Spleen (tissue), 11 donors: Measurements from ENCODE around the gene CCDC69. TPM values are rescaled to one million over a fixed set of nuclear protein-coding genes. Genes with fewer than 3 reads are reported as not detected.

Experiments used
- DNase-seq: peaks from one replicate; pipeline ENCODE4 v3.0.0-alpha.2; 2020
- H3K27ac ChIP-seq, 8 donors: fragments of 200-600 bp; sonication (generic) in 7 of 8; 1 replicate in 4 of 8; 2 replicates in 4 of 8; pipeline versions ENCODE4 v1.5.0 to v1.8.0; 2016 to 2021; ENCODE audit warnings: inconsistent platforms in 4 of 8, mild to moderate bottlenecking in 4 of 8, moderate library complexity in 1 of 8
- H3K27me3 ChIP-seq, 7 donors: fragments of 200-600 bp; sonication (generic) in 6 of 7; replicated peaks in 1 of 7; 1 replicate in 4 of 7; 2 replicates in 3 of 7; pipeline versions ENCODE4 v1.5.0 to v1.8.0; 2016 to 2021; ENCODE audit warnings: inconsistent platforms in 3 of 7, mild to moderate bottlenecking in 1 of 7
- H3K36me3 ChIP-seq, 6 donors: fragments of 200-600 bp; sonication (generic) in 5 of 6; 1 replicate in 4 of 6; 2 replicates in 2 of 6; pipeline versions ENCODE4 v1.5.0 to v1.8.0; 2016 to 2021; ENCODE audit warnings: inconsistent platforms in 2 of 6
- H3K4me1 ChIP-seq, 6 donors: fragments of 200-600 bp; sonication (generic) in 5 of 6; 1 replicate in 3 of 6; 2 replicates in 3 of 6; pipeline versions ENCODE4 v1.5.0 to v1.8.0; 2016 to 2021; ENCODE audit warnings: inconsistent platforms in 3 of 6
- H3K4me3 ChIP-seq, 8 donors: fragments of 200-600 bp; sonication (generic) in 7 of 8; 1 replicate in 4 of 8; 2 replicates in 4 of 8; pipeline versions ENCODE4 v1.5.0 to v1.8.0; 2016 to 2021; ENCODE audit warnings: inconsistent platforms in 4 of 8, mild to moderate bottlenecking in 4 of 8, moderate library complexity in 2 of 8
- H3K9me3 ChIP-seq, 8 donors: fragments of 200-600 bp; sonication (generic) in 7 of 8; 1 replicate in 4 of 8; 2 replicates in 4 of 8; pipeline versions ENCODE4 v1.5.0 to v1.8.0; 2016 to 2021; ENCODE audit warnings: inconsistent platforms in 4 of 8
- POLR2A ChIP-seq, 3 donors: fragments of 450-650 bp; IDR thresholded peaks; one replicate each; pipeline ENCODE4 v1.5.1; 2017; ENCODE audit warnings: antibody characterized with exemption in 3 of 3, mild to moderate bottlenecking in 1 of 3
- POLR2AphosphoS5 ChIP-seq, 3 donors: sonication (generic); formaldehyde crosslinking; IDR thresholded peaks; one replicate each; pipeline ENCODE4 v1.5.1; 2017; ENCODE audit warnings: antibody characterized with exemption in 3 of 3
- WGBS, 5 donors: extraction: QIAGEN DNeasy Blood & Tissue Kit in 3 of 5; methylation state at CpG; one replicate each; pipeline versions ENCODE4 v1.1.5 to v1.1.7; 2013 to 2018; 5-methylcytosine and 5-hydroxymethylcytosine counted together
- intact Hi-C: fragments of 100-400 bp; cut with DNase I; formaldehyde crosslinking; loops from one replicate; pipeline ENCODE4 v1.15.0; 2023; ENCODE audit warnings: low total_unique reads
- polyA plus RNA-seq, 3 donors: library from polyadenylated mRNA; stranded (reverse); fragments of 200-250 nt; gene quantifications; one replicate each; pipeline ENCODE4 v1.2.1, GENCODE V29; 2013
- total RNA-seq, 7 donors: library from RNA; depleted of rRNA in 3 of 7; stranded (reverse); fragments of >200 nt in 3 of 7; fragmentation: NEBNext Ultra II Directional in 4 of 7; extraction: Animal tissue kit (Norgen Biotek cat#: 25700) in 4 of 7; gene quantifications; one replicate each; pipeline versions ENCODE4 v1.1.0 to v1.2.1, GENCODE V29; 2016 to 2021
- TF ChIP-seq, protein P1 (sequence below), 11 experiments: fragments of 200-600 bp in 7 of 11; fragments of 450-650 bp in 4 of 11; sonication (generic) in 4 of 11; IDR thresholded peaks in 8 of 11; conservative IDR thresholded peaks in 3 of 11; 1 replicate in 7 of 11; 2 replicates in 4 of 11; pipeline versions ENCODE4 v1.4.0 to v1.8.0; 2016 to 2021; ENCODE audit warnings: antibody characterized with exemption in 11 of 11, inconsistent platforms in 4 of 11, mild to moderate bottlenecking in 1 of 11
- donor health status: healthy with polysubstance abuse.
- donor health status: DM: no; HTN: no; CAD: no; lungs with moderate emphysema.
- donor health status: DM: no; HTN: no; CAD: no.
- donor health status: Bipolar disorder and iron deficiency.
- donor health status: healthy.
- donor health status: DM: no; HTN: no; CAD: no.
- donor health status: DM: yes; HTN: yes; CAD: no.

Gene CCDC69
- total and polyA plus RNA-seq, 10 donors: 37.7 to 145 (median 94.9) TPM

DNA sequence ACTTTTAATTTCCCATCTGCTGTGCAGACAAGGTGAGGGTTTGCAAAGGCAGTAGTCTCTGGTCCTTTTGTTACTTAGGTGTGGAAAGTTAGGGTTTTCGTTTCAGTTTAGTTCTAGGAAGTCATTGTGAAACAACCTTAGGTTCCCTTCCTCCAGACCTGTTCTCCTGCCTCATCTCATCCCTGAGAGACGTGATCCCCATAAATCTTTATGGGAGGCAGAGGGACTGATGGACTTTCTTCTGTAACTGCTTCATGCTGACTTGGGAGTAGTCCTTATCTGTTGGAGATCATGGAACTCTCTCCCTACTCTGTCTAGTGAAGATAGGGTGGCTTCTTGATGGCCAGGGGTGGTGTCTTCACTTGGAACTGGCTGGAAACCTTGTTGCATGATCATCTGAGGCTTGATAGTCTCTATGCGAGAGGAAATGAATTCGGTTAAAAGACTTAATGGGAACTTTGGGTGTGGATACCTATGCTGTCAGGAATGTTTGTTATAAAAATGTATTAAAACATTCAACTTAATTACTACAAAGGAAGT, 21.9 kb upstream of the CCDC69 start:
- intact Hi-C loops: no loop called here
- 65 to 76% (median 68%) methylated on average over 4 of the region's 4 CpGs for WGBS, 5 donors
- no peak for TF ChIP-seq POLR2AphosphoS5 (IDR thresholded peaks at IDR 0.05)
- TF ChIP-seq, protein P1, sequence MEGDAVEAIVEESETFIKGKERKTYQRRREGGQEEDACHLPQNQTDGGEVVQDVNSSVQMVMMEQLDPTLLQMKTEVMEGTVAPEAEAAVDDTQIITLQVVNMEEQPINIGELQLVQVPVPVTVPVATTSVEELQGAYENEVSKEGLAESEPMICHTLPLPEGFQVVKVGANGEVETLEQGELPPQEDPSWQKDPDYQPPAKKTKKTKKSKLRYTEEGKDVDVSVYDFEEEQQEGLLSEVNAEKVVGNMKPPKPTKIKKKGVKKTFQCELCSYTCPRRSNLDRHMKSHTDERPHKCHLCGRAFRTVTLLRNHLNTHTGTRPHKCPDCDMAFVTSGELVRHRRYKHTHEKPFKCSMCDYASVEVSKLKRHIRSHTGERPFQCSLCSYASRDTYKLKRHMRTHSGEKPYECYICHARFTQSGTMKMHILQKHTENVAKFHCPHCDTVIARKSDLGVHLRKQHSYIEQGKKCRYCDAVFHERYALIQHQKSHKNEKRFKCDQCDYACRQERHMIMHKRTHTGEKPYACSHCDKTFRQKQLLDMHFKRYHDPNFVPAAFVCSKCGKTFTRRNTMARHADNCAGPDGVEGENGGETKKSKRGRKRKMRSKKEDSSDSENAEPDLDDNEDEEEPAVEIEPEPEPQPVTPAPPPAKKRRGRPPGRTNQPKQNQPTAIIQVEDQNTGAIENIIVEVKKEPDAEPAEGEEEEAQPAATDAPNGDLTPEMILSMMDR (IDR thresholded peaks at IDR 0.05 in 8 of 11, conservative IDR thresholded peaks at IDR 0.05 in 3 of 11): no peak
- TF ChIP-seq POLR2A (IDR thresholded peaks at IDR 0.05): no peak
- Histone ChIP-seq H3K9me3 (no peaks in the 10 kb centered on the region), H3K4me1 (peaks cover 0 to 32% (median 7%) of the 10 kb centered on the region in 6 donors), H3K27me3 (no peaks in the 10 kb centered on the region), H3K27ac (no peak overlapping the region), H3K4me3 (no peak overlapping the region), H3K36me3 (no peaks in the 10 kb centered on the region)
- DNase-seq: no peak

DNA sequence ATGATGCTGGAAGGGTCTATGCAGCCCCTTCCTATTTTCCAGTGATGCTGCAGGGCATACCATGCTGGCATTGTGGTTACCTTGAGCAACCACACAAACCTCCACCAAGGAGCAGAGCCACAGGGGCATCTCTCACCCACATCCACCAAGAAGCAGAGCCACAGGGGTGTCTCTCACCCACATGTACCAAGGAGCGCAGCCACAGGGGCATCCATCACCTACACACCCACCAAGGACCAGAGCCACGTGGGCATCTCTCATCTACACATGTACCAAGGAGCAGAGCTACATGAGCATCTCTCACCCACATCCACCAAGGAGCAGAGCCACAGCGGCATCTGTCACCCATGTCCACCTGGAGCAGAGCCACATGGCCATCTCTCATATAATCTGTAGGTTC, 20.3 kb upstream of the CCDC69 start:
- WGBS, 5 donors: 70 to 94% (median 86%) methylated on average over 2 to 3 of the region's 3 CpGs
- H3K4me1 ChIP-seq: peaks cover 3 to 41% (median 14%) of the 10 kb centered on the region in 6 donors
- no peaks in the 10 kb centered on the region for H3K27me3 ChIP-seq
- no peak overlapping the region for H3K4me3 ChIP-seq
- H3K36me3 ChIP-seq: no peaks in the 10 kb centered on the region
- no peak overlapping the region for H3K27ac ChIP-seq
- intact Hi-C loops: no loop called here
- no peaks in the 10 kb centered on the region for H3K9me3 ChIP-seq
- DNase-seq: no peak
- TF ChIP-seq, protein P1 (IDR thresholded peaks at IDR 0.05 in 8 of 11, conservative IDR thresholded peaks at IDR 0.05 in 3 of 11): no peak
- no peak for TF ChIP-seq POLR2A (IDR thresholded peaks at IDR 0.05)
- no peak for TF ChIP-seq POLR2AphosphoS5 (IDR thresholded peaks at IDR 0.05)

- TF ChIP-seq POLR2A (IDR thresholded peaks at IDR 0.05): no peak
- TF ChIP-seq, protein P1 (IDR thresholded peaks at IDR 0.05 in 8 of 11, conservative IDR thresholded peaks at IDR 0.05 in 3 of 11): no peak
- TF ChIP-seq POLR2AphosphoS5 (IDR thresholded peaks at IDR 0.05): no peak
- WGBS, 5 donors: 79 to 85% (median 80%) methylated on average over 4 of the region's 4 CpGs
- Histone ChIP-seq H3K27ac (no peak overlapping the region), H3K4me1 (peaks cover 3 to 47% (median 20%) of the 10 kb centered on the region in 6 donors), H3K36me3 (no peaks in the 10 kb centered on the region), H3K9me3 (no peaks in the 10 kb centered on the region), H3K27me3 (no peaks in the 10 kb centered on the region), H3K4me3 (no peak overlapping the region)
- intact Hi-C loops: no loop called here
- DNase-seq: no peak
Measured at GRCh38 chr5:151243564-151243963, 19.7 kb upstream of the CCDC69 start.

GRCh38 chr5:151243127-151243526, 19.2 kb upstream of the CCDC69 start:
- 76 to 86% (median 83%) methylated on average over 4 of the region's 4 CpGs for WGBS, 5 donors
- intact Hi-C loops: no loop called here
- no peaks in the 10 kb centered on the region for H3K9me3 ChIP-seq
- no peak for DNase-seq
- H3K27ac ChIP-seq: no peak overlapping the region
- no peaks in the 10 kb centered on the region for H3K27me3 ChIP-seq
- no peaks in the 10 kb centered on the region for H3K36me3 ChIP-seq
- no peak overlapping the region for H3K4me3 ChIP-seq
- TF ChIP-seq, protein P1 (IDR thresholded peaks at IDR 0.05 in 8 of 11, conservative IDR thresholded peaks at IDR 0.05 in 3 of 11): no peak
- TF ChIP-seq POLR2AphosphoS5 (IDR thresholded peaks at IDR 0.05) (no peak), POLR2A (IDR thresholded peaks at IDR 0.05) (no peak)
- peaks cover 3 to 51% (median 25%) of the 10 kb centered on the region in 6 donors for H3K4me1 ChIP-seq
